Natural killer cell treated with Interleukin-12 subunit alpha and Interleukin-12 subunit beta and Interleukin-15 and Interleukin-18, amount 100 ng/mL, for 72 hours (primary cell): ENCODE measurements around the gene PRKAR1B. TPM values are rescaled to one million over a fixed set of nuclear protein-coding genes. Genes with fewer than 3 reads are reported as not detected.

Experiments
- ATAC-seq, 2 donors: fragments of 150-1000 bp; cut with Tn5 transposase in 1 of 2; sonication (Bioruptor Pico), chemical (Tn5 transposase) in 1 of 2; 2 replicates each; pipeline ENCODE4 v1.10.0; 2021
- DNase-seq: peaks from one replicate; pipeline ENCODE4 v3.0.0; 2022; ENCODE audit warnings: low spot score
- H3K27ac Mint-ChIP-seq, 2 donors: 1 replicate in 1 of 2; 2 replicates in 1 of 2; pipeline ENCODE4 v1.8.0; 2022; ENCODE audit warnings: mixed read lengths in 2 of 2, mild to moderate bottlenecking in 1 of 2, moderate library complexity in 1 of 2
- H3K27me3 Mint-ChIP-seq, 2 donors: 1 replicate in 1 of 2; 2 replicates in 1 of 2; pipeline ENCODE4 v1.8.0; 2022; ENCODE audit warnings: mixed read lengths in 2 of 2
- H3K36me3 Mint-ChIP-seq: one replicate; pipeline ENCODE4 v1.8.0; 2022; ENCODE audit warnings: mixed read lengths
- H3K4me1 Mint-ChIP-seq, 2 donors: 1 replicate in 1 of 2; 2 replicates in 1 of 2; pipeline ENCODE4 v1.8.0; 2022; ENCODE audit warnings: low read depth in 2 of 2, mixed read lengths in 2 of 2, mild to moderate bottlenecking in 1 of 2
- H3K4me3 Mint-ChIP-seq: one replicate; pipeline ENCODE4 v1.8.0; 2022; ENCODE audit warnings: mixed read lengths
- H3K9me3 Mint-ChIP-seq: 2 replicates; pipeline ENCODE4 v1.8.0; 2022; ENCODE audit warnings: mixed read lengths
- total RNA-seq, 2 donors: library from RNA; stranded (reverse); gene quantifications; one replicate each; pipeline ENCODE4 v1.2.3, GENCODE V29; 2022

The PRKAR1B gene
- total RNA-seq, 2 donors from 2014 or later = 9.8 to 31.9 TPM

DNA sequence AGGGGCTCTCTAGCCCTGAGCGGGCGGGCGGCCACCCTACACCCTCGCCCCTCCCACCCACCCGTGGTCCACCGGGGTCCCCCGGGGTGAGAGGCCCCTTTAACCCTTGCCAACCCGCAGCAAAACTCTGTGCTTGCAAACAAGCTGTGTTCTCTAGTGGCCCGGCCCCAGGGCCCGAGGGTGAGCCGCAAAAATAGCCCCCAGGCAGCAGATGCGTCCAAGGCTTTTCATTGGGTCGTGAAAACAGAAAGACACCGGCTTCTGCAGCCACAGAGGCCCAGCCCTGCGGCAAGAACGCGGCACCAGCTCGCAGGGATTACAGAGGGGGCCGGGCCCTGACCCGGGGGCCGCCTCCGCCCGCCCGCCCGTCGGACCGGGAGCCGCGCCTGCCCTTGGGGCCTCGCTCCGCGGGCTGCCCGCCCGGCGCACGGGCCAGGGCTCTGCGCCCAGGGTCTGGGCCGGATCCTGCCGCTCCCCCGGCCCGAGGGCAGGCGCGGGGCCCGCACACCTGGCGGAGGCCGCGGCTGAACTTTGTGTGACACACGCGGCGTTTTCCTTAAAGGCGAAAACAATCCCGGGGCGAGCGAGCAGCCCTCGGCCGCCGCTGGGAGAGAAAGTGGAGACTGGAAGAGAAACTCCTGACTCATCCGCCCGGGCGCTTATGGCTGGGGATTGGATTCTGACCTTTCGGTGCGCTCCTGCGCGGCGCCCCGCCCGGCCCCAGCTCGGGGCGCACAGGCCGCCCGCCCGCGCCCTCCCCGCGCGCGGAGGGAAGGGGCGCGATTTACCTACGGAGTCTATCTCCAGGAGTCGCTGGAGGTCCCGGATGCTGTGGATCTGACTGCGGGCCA, 210.2 kb downstream of the PRKAR1B start:
- Mint-ChIP-seq H3K27ac (no peak overlapping the region), H3K27me3 (peaks cover 0 to 16% of the 10 kb centered on the region in 2 donors), H3K4me3 (peak overlapping the region; percentile 42), H3K9me3 (no peaks in the 10 kb centered on the region), H3K36me3 (no peaks in the 10 kb centered on the region), H3K4me1 (peaks cover 8 to 9% of the 10 kb centered on the region in 2 donors)
- ATAC-seq (no peak), DNase-seq (no peak)

DNA sequence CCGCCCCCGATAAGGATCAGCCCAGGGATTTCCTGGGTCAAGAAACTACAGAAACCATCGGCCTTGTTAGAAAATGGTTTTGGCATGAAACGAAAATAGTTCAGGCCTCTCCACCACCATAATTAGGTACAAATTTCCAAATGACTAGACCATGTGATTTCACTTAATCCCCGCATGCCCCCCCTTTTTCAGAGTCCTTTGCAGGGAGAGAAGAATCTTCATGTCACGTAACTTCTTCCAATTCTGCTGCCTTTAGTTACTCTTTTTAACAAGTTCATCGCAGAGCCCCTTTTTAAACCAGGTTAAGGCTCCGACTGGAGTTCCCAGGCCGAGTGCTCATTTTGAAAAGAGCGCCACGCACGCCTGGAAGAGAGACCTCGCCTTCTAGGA, 210.9 kb downstream of the PRKAR1B start:
- H3K27ac Mint-ChIP-seq = no peak overlapping the region
- ATAC-seq (no peak), DNase-seq (no peak)
- H3K27me3 Mint-ChIP-seq = peaks cover 0 to 14% of the 10 kb centered on the region in 2 donors
- no peaks in the 10 kb centered on the region for H3K9me3 Mint-ChIP-seq
- peaks cover 8 to 9% of the 10 kb centered on the region in 2 donors for H3K4me1 Mint-ChIP-seq
- peak overlapping the region; percentile 42 for H3K4me3 Mint-ChIP-seq
- H3K36me3 Mint-ChIP-seq = no peaks in the 10 kb centered on the region

DNA sequence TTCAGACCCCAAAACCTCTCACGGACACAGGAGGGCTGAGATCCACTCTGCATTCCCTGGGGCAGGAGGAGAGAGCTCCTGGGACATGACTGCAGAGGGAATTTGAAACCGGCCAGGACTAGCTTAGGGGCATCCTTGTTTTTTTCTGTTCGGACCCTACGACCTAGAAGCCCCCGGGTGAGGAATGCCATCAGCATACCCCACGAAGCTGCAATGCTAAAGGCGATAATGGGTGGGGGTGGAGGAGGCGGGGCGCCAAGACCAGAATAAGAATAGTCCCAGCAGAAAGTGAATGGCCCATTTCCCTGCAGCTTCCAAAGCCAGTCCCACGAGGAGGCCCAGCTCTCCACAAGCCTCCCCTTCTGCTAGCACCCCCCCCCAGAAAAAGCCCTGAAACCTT, 211.5 kb downstream of the PRKAR1B start:
- Mint-ChIP-seq H3K4me3 (no peak overlapping the region), H3K27me3 (peaks cover 0 to 12% of the 10 kb centered on the region in 2 donors), H3K27ac (no peak overlapping the region), H3K36me3 (no peaks in the 10 kb centered on the region), H3K4me1 (peaks cover 8 to 9% of the 10 kb centered on the region in 2 donors), H3K9me3 (no peaks in the 10 kb centered on the region)
- ATAC-seq (no peak), DNase-seq (no peak)

DNA sequence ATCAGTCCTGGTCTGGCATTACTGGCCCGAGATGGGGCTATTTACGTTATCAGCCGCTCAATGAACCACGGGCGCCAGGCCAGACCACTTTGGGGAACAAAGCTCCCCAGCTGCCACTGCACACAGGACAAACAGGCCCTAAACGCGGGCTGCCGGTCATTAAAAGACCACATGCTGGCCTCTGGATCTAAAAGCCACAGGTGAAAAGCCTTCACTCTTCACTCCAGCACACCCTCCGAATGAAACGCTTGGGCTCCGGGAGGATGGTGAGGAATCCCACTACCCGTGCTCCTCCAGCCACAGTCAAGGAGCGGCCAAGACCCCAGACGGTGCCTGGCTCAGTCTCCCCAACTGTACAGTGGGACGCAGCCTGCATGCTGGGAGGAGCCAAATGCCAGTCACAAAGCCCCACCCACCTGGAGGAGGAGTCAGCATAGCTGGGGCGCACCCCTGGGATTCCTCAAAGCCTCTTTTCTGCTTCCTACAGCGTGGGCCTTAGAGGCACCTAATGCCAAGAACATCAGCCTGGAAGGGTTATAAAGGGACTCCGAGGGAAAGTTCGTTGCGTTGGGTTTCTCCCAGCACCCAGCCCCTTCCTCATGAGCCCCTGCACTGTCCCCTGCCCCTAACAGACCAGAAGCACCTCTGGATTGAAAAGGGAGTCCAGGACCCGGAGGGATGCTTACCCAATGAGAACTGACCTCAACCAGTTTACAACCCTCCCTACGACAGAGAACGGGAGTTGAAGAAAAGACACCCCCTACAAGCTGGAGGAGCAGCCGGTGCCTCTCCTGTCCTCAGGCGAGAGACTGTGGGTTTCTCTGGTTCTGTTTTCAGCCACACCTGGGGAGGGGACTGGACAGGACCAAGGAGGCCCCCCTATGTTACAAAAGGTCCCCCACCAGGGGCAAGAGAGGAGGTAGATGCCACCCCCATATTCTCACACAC, 212.2 kb downstream of the PRKAR1B start:
- ATAC-seq (no peak), DNase-seq (no peak)
- Mint-ChIP-seq H3K4me1 (peaks cover 8 to 9% of the 10 kb centered on the region in 2 donors), H3K4me3 (no peak overlapping the region), H3K9me3 (no peaks in the 10 kb centered on the region), H3K27ac (peak overlapping the region in 1 of 2 donors; percentile 88), H3K27me3 (peaks cover 0 to 12% of the 10 kb centered on the region in 2 donors), H3K36me3 (no peaks in the 10 kb centered on the region)

DNA sequence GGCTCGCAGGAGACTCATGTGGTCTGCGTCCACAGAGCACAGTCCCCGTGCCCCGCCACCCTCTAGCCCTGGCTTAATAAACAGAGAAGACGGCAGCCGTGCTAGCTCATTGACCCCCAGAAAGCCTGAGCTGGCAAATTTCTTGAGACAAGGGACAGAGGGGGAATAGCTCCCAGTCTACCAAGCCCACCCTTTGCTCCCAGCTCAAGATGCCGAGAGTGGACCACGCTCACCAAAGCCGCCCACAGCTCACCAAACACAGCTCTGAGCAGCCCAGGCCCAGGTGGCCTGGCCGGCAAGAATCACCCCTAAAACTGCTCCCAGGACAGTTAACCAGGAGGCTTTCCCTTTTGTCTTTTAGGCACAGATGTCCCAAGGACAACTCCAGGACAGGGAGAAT, 212.8 kb downstream of the PRKAR1B start:
- no peaks in the 10 kb centered on the region for H3K36me3 Mint-ChIP-seq
- no peak for DNase-seq
- H3K9me3 Mint-ChIP-seq = no peaks in the 10 kb centered on the region
- ATAC-seq = no peak
- H3K27me3 Mint-ChIP-seq = peaks cover 0 to 12% of the 10 kb centered on the region in 2 donors
- H3K4me3 Mint-ChIP-seq = peak overlapping the region; percentile 78
- H3K4me1 Mint-ChIP-seq = peaks cover 8 to 9% of the 10 kb centered on the region in 2 donors
- H3K27ac Mint-ChIP-seq = peak overlapping the region; percentile 32 to 88

DNA sequence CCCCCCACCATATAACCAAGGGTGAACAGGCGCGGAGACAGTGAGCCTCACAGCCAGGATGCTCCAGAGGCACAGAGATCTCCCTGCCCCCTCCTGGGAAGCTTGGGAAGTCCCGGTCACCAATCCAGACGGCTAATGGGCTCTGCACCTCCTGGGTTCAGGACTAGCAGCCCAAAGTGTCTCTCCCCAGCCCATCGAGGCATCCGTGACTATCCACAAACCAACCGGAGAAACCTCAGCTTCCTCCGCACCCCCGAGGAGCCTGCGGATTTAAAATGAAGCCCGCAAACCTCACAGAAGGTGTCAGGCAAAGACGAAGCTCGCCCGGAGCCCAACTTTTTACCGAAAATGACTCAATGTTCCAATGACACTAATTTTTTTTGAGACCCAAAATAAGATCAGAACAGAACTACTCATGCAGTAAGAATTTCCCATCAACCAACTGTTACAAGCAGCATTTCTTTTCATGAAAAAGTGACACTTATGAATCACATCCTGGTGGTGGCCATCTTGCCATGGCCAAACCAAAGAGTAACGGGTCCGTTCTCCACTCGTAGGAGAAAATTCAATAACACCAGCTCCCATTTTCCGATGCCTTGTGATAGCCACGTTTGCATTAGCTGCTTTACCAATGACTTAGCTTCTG, 213.4 kb downstream of the PRKAR1B start:
- no peak for DNase-seq

DNA sequence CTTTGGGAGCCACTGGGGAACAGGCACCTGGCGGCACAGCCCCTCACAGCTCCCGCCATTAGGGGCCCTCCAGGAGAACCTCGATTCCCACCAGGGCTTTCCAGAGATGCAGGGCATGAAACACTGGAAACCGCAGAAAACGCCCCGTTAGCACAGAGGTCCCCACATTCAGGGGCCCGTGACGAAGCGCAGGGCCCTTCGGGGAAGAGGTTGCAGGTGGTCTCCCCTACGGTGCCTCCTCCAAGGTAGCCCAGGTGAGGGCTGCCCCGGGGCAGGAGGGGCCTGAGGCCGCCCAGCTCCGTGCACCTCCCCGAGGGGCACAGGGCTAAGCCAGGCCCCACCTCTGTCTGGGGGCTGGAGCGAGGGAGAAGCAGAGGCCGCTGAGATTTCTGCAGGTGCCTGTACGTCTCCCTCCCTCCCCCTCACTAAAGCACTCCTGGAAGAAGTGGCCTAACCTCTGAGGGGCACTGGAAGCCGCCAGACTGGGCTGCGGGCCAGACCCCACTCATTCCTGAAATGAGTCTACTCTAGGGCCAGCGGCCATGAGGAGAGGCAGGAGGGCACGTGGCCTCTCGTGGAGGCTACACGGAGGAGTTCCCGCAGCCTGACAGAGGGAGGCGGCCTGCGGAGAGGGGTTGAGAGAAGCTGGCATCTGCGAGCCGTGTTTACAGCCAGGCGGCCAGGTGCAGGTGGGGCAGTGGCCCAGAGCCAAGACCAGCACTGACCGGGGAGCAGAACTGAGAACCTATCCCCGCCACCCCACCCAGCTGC, 214.4 kb downstream of the PRKAR1B start:
- Mint-ChIP-seq H3K4me1 (peaks cover 6 to 8% of the 10 kb centered on the region in 2 donors), H3K27ac (no peak overlapping the region), H3K9me3 (no peaks in the 10 kb centered on the region), H3K36me3 (no peaks in the 10 kb centered on the region), H3K27me3 (peaks cover 0 to 6% of the 10 kb centered on the region in 2 donors), H3K4me3 (no peak overlapping the region)
- ATAC-seq (no peak), DNase-seq (no peak)

More for the DNA sequence above, 213.4 kb downstream of the PRKAR1B start:
- no peaks in the 10 kb centered on the region for H3K9me3 Mint-ChIP-seq
- H3K36me3 Mint-ChIP-seq = no peaks in the 10 kb centered on the region
- H3K27me3 Mint-ChIP-seq = peaks cover 0 to 11% of the 10 kb centered on the region in 2 donors
- peaks cover 8 to 9% of the 10 kb centered on the region in 2 donors for H3K4me1 Mint-ChIP-seq
- peak; percentile 53 to 67 for ATAC-seq
- H3K27ac Mint-ChIP-seq = peak overlapping the region; percentile 32 to 88
- H3K4me3 Mint-ChIP-seq = peak overlapping the region; percentile 78

DNA sequence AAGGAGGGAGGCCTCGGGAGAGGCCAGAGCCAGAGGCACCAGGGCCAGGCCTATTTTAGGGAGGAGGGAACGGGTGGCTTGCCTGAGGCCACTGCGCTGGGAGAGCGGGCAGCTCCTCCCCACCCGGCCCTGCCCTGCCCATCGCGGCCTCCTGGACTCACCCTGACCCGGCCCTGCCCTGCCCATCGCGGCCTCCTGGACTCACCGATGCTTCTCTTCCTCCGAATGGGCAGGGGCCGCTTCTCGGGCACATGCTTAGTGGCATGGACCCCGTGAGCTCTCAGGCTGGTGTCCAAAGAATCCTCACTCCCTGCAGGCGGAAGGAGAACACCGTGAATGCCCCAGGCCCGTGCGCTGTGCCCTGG, 215.0 kb downstream of the PRKAR1B start:
- peaks cover 5 to 8% of the 10 kb centered on the region in 2 donors for H3K4me1 Mint-ChIP-seq
- ATAC-seq (no peak), DNase-seq (no peak)
- no peaks in the 10 kb centered on the region for H3K36me3 Mint-ChIP-seq
- H3K4me3 Mint-ChIP-seq = no peak overlapping the region
- peaks cover 0 to 6% of the 10 kb centered on the region in 2 donors for H3K27me3 Mint-ChIP-seq
- no peak overlapping the region for H3K27ac Mint-ChIP-seq
- no peaks in the 10 kb centered on the region for H3K9me3 Mint-ChIP-seq

DNA sequence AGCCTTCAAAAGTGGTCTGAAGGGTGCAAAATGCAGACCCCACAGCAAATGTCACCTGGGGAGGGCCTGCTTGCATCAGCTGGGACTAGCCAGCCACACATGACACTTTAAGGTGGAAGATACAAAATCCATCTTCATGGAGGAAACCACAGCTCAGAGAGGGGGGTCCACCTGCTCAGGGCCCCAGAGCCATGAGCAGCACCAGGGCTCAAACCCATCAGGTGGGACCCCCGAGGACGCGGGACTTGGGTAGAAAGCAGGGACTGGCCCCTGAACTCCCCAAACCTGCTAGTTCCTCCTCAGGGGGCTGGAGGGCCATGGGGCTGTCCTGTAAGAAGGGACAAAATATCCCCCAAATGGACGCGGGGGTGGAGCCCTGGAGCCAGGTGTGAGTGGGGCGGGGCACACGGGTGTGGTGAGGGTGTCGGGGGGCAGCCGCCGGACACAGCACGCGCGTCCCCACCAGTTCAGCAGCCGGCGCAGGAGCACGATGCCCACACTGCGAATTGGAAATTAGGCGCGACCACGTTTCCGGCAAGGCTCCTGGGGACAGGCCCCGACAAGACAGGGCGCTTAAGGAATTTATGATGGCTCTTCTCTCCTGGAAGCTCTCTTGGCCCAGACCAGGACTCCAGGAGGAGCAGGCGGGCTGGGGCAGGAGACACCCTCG, 215.5 kb downstream of the PRKAR1B start:
- Mint-ChIP-seq H3K27me3 (peaks cover 0 to 6% of the 10 kb centered on the region in 2 donors), H3K4me1 (peaks cover 5 to 8% of the 10 kb centered on the region in 2 donors), H3K36me3 (no peaks in the 10 kb centered on the region), H3K27ac (no peak overlapping the region), H3K9me3 (no peaks in the 10 kb centered on the region), H3K4me3 (no peak overlapping the region)
- DNase-seq (no peak), ATAC-seq (no peak)

DNA sequence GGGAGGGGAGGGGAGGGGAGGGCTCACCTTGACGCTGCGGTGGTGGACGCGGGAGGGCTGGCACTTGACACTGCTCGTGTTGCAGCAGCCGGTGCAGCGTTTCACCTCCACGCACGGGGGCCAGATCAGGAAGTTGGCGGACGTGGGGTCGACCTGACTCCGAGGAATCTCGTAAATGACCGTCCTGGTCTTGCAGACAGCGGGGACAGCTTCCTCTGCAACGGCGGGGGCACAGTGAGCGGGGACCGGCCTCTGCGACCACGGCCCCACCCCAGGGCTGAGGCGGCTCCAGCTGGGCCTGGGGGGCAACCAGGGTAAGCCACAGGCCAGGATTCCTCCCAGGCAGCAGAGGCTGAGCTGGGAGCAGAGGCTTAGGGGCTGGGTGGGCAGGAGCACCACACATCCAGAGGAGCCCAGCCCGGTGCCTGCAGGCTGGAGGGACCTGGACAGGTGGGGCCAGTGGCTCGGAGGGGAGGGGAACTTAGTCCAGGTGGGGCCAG, 216.2 kb downstream of the PRKAR1B start:
- DNase-seq = no peak
- peaks cover 5 to 8% of the 10 kb centered on the region in 2 donors for H3K4me1 Mint-ChIP-seq
- no peaks in the 10 kb centered on the region for H3K36me3 Mint-ChIP-seq
- ATAC-seq = no peak
- H3K9me3 Mint-ChIP-seq = no peaks in the 10 kb centered on the region
- H3K4me3 Mint-ChIP-seq = no peak overlapping the region
- H3K27me3 Mint-ChIP-seq = peaks cover 0 to 3% of the 10 kb centered on the region in 2 donors
- no peak overlapping the region for H3K27ac Mint-ChIP-seq

DNA sequence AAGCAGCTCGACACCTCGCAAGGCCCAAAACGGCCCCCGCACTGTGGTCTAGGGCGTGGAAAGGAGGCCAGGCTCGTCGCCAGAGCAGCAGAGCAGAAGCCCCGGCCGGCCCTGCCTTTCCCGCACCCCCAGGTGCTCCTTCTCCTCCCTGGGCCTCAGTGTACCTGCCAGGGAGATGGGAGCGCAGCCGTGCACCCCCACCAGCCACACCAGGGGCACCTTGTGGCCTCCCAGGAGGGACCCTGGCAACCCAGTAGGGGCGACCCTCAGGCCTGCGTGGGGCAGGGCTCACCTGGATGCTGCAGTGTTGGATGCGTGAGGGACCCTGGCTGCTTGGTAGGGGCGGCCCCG, 217.0 kb downstream of the PRKAR1B start:
- no peak for ATAC-seq
- Mint-ChIP-seq H3K9me3 (no peaks in the 10 kb centered on the region), H3K4me3 (no peak overlapping the region), H3K4me1 (peaks cover 5 to 8% of the 10 kb centered on the region in 2 donors), H3K27ac (no peak overlapping the region), H3K27me3 (peaks cover 0 to 3% of the 10 kb centered on the region in 2 donors), H3K36me3 (no peaks in the 10 kb centered on the region)
- no peak for DNase-seq

DNA sequence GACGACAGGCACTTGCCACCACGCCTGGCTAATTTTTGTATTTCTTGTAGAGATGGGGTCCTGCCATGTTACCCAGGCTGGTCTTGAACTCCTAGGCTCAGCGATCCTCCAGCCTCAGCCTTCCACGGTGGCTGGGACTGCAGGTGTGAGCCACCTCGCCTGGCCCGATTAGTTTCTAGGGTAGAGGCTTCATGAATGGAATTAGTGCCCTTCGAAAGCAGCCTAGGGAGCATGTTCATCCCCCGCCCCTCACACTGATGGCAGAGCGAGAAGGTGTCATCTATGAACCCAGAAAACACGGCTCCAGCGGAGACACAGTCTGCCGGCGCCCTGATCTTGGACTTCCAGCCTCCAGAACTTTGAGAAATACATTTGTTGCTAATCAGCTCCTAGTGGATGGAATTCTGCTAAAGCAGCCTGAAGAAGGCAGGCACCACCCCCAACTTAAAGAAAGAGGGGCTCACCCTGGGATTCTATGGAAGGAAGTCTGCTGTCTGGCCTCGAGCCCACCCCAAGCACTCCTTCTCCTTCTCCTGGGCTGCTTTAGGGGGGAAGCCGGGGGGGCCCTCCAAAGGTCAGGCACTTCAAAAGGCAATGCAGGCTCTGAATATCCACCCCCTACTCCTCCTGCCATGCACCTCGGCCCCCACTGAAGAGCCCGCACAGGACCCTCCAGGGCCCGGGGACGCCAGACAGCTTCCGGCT, 217.5 kb downstream of the PRKAR1B start:
- Mint-ChIP-seq H3K27me3 (peaks cover 0 to 3% of the 10 kb centered on the region in 2 donors), H3K27ac (no peak overlapping the region), H3K4me3 (no peak overlapping the region), H3K9me3 (no peaks in the 10 kb centered on the region), H3K4me1 (peaks cover 5 to 8% of the 10 kb centered on the region in 2 donors), H3K36me3 (no peaks in the 10 kb centered on the region)
- DNase-seq (no peak), ATAC-seq (no peak)
